ENCODE measurements around the gene WNT2.
"Not testable (repeated sequence)": the region's sequence is repeated elsewhere in the genome, so short reads cannot be mapped to it uniquely, and the experiment has no call there.

The WNT2 gene

DNA sequence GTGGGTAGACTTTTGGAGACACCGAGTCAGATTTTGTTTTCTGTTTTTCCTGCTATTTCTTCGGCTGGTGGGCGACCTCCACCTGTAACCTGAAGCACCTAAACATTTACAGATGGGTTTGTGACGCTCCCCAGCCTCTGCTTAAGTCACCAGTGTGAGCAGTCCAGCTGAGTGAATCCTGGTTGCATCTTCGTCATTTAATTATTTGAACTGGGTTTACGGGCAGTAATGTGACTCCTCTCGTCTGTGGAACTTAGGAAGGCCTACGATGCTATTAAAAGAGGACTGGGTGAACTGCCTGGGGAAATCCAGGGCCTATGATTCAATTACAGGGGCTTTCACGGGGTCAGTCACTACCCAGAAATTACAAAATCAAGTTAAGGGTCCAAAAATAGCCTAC lies 52.5 kb downstream of the WNT2 start:
- H3K4me3 ChIP-seq (ENCODE audit: low read depth, low read length) = no peak overlapping the region

DNA sequence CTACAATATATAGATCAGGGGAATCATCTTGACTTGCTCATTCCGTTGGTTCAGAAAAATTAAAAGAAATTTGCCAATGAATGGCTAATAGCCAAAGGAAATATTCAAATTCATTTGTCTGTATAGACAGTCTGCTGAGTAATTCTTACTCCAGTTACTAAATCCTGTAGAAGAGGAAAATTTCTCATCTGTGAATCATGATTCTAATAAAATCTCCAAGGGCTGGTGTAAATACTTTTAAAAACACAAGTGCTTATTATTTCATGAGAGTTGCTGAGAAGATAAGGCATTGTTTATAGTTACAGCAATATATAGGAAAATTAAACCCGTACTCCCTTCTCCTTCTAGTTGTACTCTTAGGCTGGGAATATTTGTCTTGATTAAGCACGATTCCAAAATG lies 53.0 kb downstream of the WNT2 start:
- no peak overlapping the region for H3K4me3 ChIP-seq (ENCODE audit: low read depth, low read length)

DNA sequence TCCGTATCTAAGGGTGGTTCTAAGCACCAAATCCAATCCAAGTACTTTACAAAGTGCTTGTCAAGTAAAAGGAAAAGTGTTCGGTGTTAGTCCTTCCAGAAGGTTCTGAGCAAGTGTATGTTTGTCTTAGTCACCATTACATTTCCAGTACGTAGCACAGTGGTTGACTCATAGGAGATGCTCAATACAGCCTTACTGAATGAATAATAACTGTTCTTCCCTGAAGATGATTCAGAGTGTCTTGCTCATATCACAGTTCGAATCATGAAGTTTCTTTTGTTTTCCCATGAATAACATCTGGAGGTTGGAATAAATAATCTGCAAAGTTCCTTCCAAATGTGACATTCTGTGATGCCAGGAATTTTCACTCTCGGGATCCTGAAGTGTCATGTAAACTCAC lies 53.4 kb downstream of the WNT2 start:
- H3K4me3 ChIP-seq (ENCODE audit: low read depth, low read length) = no peak overlapping the region

DNA sequence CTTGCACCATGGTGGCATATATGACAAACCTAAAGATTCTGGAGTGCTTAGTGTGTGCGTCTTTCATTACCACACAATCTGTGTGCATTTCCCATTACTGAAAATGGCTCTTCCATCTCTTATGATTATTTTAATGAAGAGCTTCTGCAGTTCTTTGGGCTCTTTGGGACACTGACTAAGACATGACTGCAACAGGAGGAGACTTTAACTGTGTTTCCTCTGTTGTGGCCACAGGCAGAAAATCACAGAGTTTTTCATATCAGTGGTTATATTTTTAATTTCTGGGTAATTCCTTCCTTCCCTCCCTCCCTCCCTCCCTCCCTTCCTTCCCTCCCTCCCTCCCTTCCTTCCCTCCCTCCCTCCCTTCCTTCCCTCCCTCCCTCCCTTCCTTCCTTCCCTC lies 58.1 kb downstream of the WNT2 start:
- H3K4me3 ChIP-seq (ENCODE audit: low read depth, low read length) = no peak overlapping the region

DNA sequence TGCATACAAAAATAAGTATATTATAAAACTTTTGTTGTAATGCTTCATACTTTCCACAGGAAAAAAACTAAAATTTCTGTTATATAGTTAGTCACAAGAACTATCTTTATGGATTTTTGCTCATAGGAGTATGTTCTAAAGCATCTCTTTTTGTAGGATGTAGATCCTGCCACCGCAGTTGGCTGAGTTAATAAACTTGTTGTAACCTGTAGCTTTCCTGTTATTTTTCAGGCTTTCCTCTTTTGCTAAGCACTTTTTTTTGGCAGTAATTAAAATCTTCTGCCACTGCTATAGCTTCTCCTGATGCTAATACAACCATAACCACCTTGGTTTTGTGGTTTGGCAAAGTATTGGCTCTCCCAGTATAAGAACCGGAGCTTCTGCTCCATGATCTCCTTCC lies 60.3 kb downstream of the WNT2 start:
- no peak overlapping the region for H3K4me3 ChIP-seq (ENCODE audit: low read depth, low read length)

DNA sequence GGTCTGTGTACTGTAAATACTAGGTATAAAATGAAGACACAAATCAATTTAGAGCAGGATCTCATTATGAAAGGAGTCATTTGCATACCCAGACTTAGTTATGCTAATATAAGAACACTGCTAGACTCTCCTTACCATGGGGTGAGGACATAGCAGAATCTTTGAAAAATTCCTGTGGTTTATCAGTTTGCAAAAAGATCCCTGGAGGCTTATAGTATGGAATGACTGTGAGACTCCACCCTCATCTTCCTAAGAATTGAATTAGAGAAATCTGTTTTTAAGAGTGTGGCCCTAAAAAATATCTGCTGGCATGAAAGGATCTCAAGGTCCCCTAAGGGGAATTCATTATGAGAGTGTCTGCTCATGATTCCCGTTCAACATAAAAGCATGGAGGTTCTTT lies 63.2 kb downstream of the WNT2 start:
- no peak overlapping the region for H3K4me3 ChIP-seq (ENCODE audit: low read depth, low read length)

DNA sequence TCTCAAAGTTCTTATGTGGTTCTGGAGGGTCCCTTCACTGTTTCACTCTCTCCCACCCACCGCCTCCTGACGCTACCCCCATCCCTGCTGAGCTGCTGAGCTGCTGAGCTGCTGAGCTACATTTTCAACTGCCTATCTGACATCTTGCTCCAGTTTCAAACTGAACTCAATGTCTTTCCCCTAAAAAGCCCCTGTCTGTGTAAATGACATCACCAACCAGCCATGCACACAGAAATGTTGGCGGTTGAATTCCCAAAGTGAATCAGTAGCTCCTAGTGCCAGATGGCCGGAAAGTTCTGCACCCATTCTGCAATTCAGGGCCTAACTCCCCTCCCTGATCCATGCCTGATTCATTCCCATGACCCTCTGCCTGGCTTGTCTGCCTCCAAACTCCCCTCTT lies 71.2 kb downstream of the WNT2 start:
- no peak overlapping the region for H3K4me3 ChIP-seq (ENCODE audit: low read depth, low read length)

DNA sequence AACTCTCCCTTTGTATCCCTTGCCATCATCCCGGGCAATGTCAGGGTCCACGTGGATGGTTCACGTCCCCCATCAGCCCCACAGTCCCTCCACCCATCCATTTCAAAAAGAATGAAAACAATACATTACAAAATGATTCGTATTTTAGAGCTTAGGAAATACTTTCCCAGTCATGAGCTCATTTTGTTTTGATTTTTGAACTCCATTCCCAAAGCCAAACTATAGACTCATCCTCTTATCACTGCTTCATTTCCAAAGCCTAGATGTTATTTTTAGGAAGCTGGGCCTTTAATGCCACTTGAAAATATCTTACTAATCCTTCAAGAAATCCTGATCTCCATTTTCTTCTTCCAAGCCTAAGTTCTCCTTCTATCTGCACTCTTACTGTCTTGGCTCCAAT lies 72.1 kb downstream of the WNT2 start:
- H3K4me3 ChIP-seq (ENCODE audit: low read depth, low read length) = no peak overlapping the region

DNA sequence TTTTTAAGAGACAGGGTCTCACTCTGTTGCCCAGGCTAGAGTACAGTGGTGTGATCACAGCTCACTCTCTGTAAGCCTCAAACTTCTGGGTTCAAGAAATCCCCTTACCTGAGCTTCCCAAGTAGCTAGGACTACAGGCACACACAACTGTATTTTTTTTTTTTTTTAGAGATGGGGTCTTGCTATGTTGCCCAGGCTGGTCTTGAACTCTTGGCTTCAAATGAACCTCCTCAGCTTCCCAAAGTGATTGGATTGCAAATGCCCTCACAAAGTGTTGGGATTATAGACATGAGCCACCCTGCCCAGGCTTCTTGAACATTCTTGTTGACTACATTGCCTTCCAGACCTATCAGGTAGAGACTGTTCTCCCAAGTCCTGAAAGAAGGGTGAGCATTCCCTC lies 72.6 kb downstream of the WNT2 start:
- no peak overlapping the region for H3K4me3 ChIP-seq (ENCODE audit: low read depth, low read length)

DNA sequence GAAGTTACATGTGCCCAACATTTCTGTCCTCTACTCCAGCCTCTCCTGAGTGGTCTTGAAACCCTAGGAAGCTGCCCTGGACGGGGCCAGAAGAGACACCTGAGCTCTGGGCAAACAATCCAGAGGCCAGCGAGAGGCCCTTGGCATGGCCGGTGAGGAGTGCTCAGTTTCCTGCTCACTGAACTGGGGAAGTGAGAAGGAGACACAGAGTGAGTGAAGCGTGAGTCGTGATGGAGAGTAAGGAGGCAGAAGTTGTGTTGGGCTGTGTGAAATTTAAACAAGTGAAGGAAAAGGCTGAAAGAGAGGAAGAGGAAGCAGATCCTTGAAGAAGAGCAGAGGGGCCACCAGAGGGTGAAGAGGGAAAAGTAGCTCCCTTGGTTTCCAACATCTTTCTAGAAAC lies 73.2 kb downstream of the WNT2 start:
- H3K4me3 ChIP-seq (ENCODE audit: low read depth, low read length) = no peak overlapping the region

DNA sequence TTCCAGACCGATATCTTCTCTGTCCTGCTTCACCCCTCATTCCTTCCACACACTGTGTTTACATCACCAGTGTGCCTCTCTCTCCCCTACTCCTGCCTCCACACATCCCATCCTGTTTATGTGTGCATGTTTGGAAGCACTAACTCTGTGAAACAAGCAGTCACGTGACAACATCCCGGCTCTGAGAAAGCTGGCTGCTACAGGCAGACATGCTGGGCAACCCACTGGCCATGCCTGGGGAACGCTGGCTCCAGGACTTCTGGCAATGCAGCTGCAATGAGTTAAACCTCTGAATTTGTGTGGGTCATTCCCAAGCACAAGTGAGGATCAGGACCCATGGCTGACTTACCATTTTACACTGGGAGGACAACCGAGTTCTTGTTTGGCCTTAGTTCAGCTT lies 74.0 kb downstream of the WNT2 start:
- H3K4me3 ChIP-seq (ENCODE audit: low read depth, low read length) = no peak overlapping the region

DNA sequence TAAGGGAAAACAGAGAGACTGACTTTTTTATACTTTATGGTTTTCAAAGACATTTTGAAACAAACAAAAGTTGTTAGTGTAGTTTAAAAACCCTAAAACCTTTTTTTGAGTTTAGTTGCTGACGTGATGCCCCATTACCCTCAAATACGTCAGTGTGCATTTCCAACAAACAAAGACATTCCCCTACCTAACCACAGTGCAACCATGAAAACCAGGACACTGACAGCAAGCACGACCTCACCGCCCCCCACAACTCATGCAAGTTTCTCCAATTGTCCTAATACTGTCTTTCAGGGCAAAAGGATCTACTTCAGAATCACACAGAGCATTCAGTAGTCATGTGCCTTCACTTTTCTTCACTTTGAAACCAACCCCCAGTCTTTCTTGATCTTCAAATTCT lies 75.0 kb downstream of the WNT2 start:
- H3K4me3 ChIP-seq (ENCODE audit: low read depth, low read length) = no peak overlapping the region

DNA sequence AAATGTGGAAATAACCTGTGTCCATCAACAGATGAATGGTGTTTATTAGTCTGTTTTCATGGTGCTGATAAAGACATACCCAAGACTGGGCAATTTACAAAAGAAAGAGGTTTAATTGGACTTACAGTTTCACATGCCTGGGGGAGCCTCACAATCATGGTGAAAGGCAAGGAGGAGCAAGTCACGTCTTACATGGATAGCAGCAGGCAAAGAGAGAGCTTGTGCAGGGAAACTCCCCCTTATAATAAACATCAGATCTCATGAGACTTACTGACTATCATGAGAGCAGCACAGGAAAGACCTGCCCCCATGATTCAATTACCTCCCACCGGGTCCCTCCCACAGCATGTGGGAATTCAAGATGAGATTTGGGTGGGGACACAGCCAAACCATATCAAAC lies 77.2 kb downstream of the WNT2 start:
- not testable (repeated sequence) for H3K4me3 ChIP-seq (ENCODE audit: low read depth, low read length)

DNA sequence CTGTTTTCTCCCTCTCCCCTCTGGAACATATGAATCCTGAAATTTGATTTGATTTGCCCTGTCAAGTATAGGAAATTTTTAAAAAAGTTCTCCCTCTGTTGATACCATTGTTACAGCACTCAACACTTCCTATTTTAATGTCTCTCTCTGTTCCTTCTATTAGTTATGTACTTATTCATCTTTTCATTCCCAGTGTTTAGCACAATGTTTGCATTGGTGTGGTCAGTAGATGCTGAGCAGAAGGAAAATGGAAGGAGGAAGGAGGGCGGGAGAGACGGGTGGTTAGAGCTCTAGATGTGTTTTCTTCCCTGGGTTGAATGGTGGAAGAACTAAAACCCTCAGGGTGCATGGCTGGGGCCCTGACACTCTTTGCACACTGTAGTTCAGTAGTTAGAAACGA lies 79.5 kb downstream of the WNT2 start:
- no peak overlapping the region for H3K4me3 ChIP-seq (ENCODE audit: low read depth, low read length)

DNA sequence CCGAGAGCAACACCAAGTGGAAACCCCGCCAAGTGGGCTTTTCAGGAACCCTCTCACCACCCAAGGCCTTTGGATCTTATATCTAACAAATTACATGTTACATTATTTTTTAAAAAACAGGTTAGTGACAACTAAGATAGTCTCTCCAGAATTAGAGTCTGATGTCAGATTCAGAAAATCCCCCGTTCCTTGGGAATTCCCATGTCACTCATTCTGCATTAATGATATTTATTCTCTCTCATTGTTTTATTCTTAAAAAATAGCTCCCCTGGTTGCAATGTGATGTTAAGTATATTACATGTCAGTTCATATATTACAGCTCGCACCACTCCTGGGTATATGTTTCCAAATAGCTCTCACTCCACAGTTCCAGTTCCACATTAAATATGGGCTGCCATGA lies 81.8 kb downstream of the WNT2 start:
- no peak overlapping the region for H3K4me3 ChIP-seq (ENCODE audit: low read depth, low read length)

DNA sequence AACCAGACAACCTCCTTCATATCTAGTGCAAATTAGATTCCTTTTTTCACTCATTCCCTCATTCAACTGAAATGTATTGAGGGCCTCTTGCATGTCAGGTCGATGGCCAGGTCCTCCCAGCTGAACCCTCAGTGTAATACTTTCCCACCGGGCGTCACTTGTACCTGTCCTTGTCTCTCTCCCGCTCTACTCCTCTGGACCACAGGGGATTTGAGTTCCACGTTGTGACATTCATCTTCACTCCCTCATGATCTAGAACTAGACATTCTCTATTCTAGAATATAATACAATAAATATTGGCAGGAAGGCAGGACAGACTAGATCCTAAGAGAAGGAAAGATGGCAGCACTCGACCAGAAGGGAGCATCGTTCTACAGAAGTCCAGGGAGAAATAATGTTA lies 83.9 kb downstream of the WNT2 start:
- H3K4me3 ChIP-seq (ENCODE audit: low read depth, low read length) = no peak overlapping the region

DNA sequence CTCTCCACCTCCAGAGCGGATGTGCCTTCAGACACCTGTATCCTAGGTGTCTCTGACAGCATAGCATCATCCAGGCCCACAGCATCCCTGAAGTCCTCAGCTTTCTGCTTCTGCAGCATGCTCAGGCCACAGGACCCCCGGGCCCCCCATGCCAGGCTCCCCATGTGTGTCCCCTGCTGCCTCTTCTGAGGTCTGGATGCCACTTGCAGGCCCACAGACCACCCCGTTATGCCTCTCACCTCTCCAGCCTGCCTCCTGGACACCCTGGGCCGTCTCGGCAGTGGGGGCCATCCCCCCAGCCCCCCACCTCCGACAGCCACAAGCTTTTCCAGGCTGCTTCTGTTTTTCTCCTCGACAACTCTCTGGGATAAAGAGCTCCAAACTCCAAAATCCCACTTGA lies 84.4 kb downstream of the WNT2 start:
- no peak overlapping the region for H3K4me3 ChIP-seq (ENCODE audit: low read depth, low read length)

DNA sequence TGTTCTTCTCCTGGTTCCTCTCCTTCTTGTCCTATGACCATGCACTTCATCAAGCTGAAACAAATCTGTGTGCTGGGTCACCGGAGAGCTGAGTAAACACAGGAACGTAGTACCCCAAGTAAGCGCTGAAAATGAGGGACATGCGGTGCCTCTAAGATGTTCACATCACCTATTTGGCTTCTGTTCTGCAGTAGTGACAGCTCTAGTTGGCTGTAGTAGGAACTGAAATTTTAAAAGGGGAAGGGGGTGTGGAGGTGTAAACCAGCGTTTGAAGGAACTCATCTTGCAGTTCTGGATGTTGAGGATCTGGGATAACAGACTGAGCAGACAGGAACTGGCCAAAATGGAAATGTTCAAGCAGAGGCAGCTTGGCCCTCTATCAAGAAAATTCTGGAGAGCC lies 85.2 kb downstream of the WNT2 start:
- no peak overlapping the region for H3K4me3 ChIP-seq (ENCODE audit: low read depth, low read length)

DNA sequence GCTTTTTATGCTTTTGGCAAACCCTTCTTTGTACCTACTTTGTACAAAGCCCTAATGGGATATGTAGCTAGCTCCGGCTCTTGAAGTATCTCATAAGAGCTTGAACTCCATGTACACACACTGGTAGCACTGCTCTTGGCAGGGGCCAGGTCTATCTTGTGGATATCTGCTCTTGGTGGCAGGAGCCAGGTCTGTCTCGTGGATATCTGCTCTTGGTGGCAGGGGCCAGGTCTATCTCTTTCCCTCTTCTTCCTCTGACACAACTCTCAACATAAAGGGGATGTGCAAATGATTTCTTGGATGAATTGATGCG lies 91.9 kb downstream of the WNT2 start:
- H3K4me3 ChIP-seq (ENCODE audit: low read depth, low read length) = no peak overlapping the region

DNA sequence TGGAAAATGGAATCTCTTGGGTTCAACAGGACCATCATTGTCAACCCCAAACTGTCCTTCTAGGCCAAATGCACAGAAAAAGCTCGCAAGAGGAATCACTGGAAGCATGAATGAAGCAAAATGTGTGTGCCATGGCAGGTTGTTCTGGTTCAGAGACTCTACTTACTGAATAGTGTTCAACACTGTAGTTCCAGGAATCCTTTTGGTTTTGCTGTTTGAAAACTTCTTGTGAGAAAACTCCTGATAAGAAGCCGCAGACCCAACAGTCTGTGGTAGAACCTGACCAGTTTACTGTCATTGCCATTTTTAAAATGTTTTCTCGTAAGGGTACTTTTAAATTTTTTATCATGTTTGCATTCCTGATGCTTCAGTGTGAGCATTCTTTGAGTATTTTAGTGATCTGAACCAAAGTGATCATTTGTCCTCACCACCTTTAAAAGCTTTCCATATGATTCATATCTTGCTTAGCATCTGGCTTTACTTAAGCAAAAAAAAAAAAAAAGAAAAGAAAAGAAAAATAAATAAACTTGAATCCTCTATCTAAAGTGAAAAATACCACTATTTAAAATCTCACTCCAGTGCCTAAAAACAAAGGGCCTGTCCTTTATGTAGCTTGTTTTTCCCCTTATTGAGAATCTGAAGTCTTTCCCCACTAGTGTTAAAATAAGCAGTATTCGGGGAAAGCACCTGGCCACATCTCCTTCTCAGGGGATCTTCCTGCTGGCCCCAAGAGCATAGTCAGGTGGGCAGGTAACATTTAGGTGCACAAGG lies 92.4 kb downstream of the WNT2 start:
- H3K4me3 ChIP-seq (ENCODE audit: low read depth, low read length) = no peak overlapping the region

DNA sequence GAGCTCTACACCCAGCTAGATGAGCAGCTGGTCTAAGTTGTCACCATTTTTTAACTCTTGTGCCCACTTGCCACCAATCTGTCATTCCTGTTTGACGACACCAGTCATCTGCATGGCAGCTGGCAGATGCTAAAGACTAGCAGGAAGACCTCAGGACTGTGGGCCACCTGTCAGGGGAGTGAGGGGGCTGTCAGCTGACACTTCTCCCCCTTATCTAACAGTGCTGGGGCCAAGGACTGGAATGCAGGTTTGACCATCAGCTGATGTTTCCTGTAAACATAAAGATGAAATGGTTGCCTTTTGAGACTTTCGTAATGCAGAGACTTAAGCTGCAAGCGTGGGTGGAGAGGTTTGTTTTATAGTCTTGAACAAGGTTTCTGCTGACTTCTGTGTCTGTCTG lies 93.5 kb downstream of the WNT2 start:
- no peak overlapping the region for H3K4me3 ChIP-seq (ENCODE audit: low read depth, low read length)

DNA sequence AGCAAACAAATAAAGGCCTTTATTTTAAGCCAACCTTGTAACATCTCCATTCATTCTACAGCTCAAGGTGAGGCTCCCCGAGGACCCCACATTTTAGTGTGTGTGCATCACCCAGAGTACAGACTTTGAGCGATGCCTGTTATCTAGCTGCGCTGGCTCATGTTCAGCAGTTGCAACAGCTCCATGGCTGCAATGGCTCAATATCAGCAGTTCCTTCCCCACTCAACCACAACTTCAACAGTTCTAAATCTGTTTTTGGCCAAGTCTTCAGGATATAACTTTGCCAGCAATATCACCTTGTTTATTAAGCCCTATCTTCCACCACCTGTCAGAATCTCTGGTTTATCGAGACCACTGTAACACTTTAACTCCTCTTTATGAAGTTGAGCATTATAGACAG lies 95.8 kb downstream of the WNT2 start:
- no peak overlapping the region for H3K4me3 ChIP-seq (ENCODE audit: low read depth, low read length)

DNA sequence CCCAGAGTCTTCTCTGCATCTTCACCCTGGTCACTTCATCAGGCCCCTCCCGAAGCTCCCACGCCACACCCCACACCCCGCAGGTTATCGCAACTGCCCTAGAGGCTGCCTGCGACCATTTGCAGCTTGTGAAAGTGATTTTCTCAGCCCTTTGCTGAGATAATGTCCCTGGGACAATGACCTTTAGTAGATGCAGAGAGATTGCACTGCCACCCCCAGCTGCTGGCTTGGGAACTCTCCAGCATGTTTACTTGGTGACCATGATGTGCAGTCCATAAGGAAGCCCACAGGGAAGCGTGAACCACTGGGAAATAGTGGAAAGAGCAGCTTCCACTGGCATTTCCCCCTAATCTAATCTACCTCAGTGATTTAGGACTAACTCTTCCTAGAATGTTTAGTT lies 97.3 kb downstream of the WNT2 start:
- H3K4me3 ChIP-seq (ENCODE audit: low read depth, low read length) = no peak overlapping the region

Data from iPS-11a (cell line).